ENCODE data around the gene CCR4.

Gene CCR4

GRCh38 chr3:32972482-32973146, 21.2 kb downstream of the CCR4 start (continued):
- TF ChIP-seq PRDM10 (tag by site-specific recombination; IDR thresholded peaks at IDR 0.05) (no peak), ZNF175 (tag by site-specific recombination; IDR thresholded peaks at IDR 0.05) (no peak), EGR2 (tag by site-specific recombination; IDR thresholded peaks at IDR 0.05; ENCODE audit: low read depth) (no peak), ZNF701 (tag by site-specific recombination; IDR thresholded peaks at IDR 0.05) (no peak)

DNA sequence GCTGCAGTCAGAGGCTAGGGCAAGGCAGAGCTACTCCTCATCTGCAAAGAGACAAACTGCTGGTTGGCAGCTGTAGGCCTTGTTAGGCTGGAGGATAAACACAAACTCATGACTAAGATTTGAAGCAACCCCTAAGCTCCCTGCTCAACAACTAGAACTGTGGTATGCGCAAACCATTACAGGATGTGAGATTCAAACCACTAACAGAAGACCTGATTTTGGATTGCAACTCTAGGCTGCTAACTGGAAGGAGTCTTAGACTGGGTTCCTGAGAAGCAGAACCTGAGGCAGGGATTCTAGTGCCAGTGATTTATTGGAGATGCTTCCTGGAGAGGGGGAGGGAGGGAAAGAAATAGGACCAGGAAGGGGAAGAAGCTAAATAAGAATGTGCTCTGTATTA, 22.5 kb downstream of the CCR4 start:
- ChIA-PET CTCF (interaction anchor here (1.0 kb wide), 1 partner anchor 12 kb away, joined by 4 read pairs; no protein-coding TSS in a partner anchor), POLR2A (no interaction called here)
- Histone ChIP-seq H3K27ac (ENCODE audit: extremely low read depth, low read depth, low read length) (no peak overlapping the region), H3K36me3 (ENCODE audit: control insufficient read depth in 2 of 2, insufficient read depth in 1 of 2, low read length in 2 of 2) (no peaks in the 10 kb centered on the region), H3K9me3 (ENCODE audit: control insufficient read depth, insufficient read depth, low read depth, low read length) (no peaks in the 10 kb centered on the region), H3K4me1 (ENCODE audit: control insufficient read depth, insufficient read depth, low read length) (no peaks in the 10 kb centered on the region), H3K4me3 (ENCODE audit: low read depth, low read length) (no peak overlapping the region)
- TF ChIP-seq FEZF1 (tag by site-specific recombination; IDR thresholded peaks at IDR 0.05) (no peak), ZNF157 (tag by site-specific recombination; IDR thresholded peaks at IDR 0.05) (no peak), ZNF629 (tag by site-specific recombination; IDR thresholded peaks at IDR 0.05) (no peak), ZNF555 (tag by site-specific recombination; conservative IDR thresholded peaks at IDR 0.05) (no peak), ZNF221 (tag by site-specific recombination; IDR thresholded peaks at IDR 0.05; ENCODE audit: borderline replicate concordance) (no peak), ZXDB (tag by site-specific recombination; IDR thresholded peaks at IDR 0.05) (no peak), MYNN (tag by site-specific recombination; IDR thresholded peaks at IDR 0.05; ENCODE audit: borderline replicate concordance) (no peak), ZBTB11 (tag by site-specific recombination; conservative IDR thresholded peaks at IDR 0.05; ENCODE audit: low read depth) (no peak)

- POLR2A ChIA-PET, result interaction anchor here (0.5 kb wide), 1 partner anchor 100 kb away, joined by 3 read pairs; no protein-coding TSS in a partner anchor
- H3K9me3 ChIP-seq (ENCODE audit: control insufficient read depth, insufficient read depth, low read depth, low read length), result no peaks in the 10 kb centered on the region
- H3K36me3 ChIP-seq (ENCODE audit: control insufficient read depth in 2 of 2, insufficient read depth in 1 of 2, low read length in 2 of 2), result no peaks in the 10 kb centered on the region
- no peak for TF ChIP-seq ZNF76 (tag by site-specific recombination; IDR thresholded peaks at IDR 0.05; ENCODE audit: borderline replicate concordance, low read depth)
- TF ChIP-seq ZNF140 (tag by site-specific recombination; IDR thresholded peaks at IDR 0.05), result no peak
- TF ChIP-seq ZNF362 (tag by site-specific recombination; IDR thresholded peaks at IDR 0.05), result no peak
- TF ChIP-seq ZNF792 (tag by site-specific recombination; IDR thresholded peaks at IDR 0.05), result no peak
- TF ChIP-seq ZBTB17 (tag by site-specific recombination; IDR thresholded peaks at IDR 0.05), result no peak
- TF ChIP-seq SCRT2 (tag by site-specific recombination; IDR thresholded peaks at IDR 0.05), result no peak
- TF ChIP-seq BCL11A (tag by site-specific recombination; IDR thresholded peaks at IDR 0.05; ENCODE audit: low read depth), result no peak
- TF ChIP-seq ZFP3 (tag by site-specific recombination; IDR thresholded peaks at IDR 0.05; ENCODE audit: low read depth), result no peak
- no peak for TF ChIP-seq HOXA7 (CRISPR knock-in tag; IDR thresholded peaks at IDR 0.05; ENCODE audit: borderline replicate concordance)
- no peak for TF ChIP-seq ZNF37A (tag by site-specific recombination; IDR thresholded peaks at IDR 0.05)
- no peak for TF ChIP-seq REPIN1 (tag by site-specific recombination; IDR thresholded peaks at IDR 0.05; ENCODE audit: low read depth)
- no peak for TF ChIP-seq ZNF157 (tag by site-specific recombination; IDR thresholded peaks at IDR 0.05)
- no peak for TF ChIP-seq ZNF768 (tag by site-specific recombination; IDR thresholded peaks at IDR 0.05)
- no peak for TF ChIP-seq ZNF138 (tag by site-specific recombination; IDR thresholded peaks at IDR 0.05; ENCODE audit: borderline replicate concordance)
- no peak overlapping the region for H3K4me3 ChIP-seq (ENCODE audit: low read depth, low read length)
- CTCF ChIA-PET, result no interaction called here
- H3K27ac ChIP-seq (ENCODE audit: extremely low read depth, low read depth, low read length), result no peak overlapping the region
- no peaks in the 10 kb centered on the region for H3K4me1 ChIP-seq (ENCODE audit: control insufficient read depth, insufficient read depth, low read length)
Measured at GRCh38 chr3:32975891-32976595, 24.6 kb downstream of the CCR4 start.
